HG03135 (cell line): ENCODE results near the gene EIF4G1.

Source experiments
- ATAC-seq: cut with Tn5 transposase; IDR thresholded peaks from one replicate; pipeline ENCODE4 v1.9.1; 2021; ENCODE audit warnings: mild to moderate bottlenecking, moderate library complexity; ENCODE audit not compliant: unreplicated experiment

The EIF4G1 gene

DNA sequence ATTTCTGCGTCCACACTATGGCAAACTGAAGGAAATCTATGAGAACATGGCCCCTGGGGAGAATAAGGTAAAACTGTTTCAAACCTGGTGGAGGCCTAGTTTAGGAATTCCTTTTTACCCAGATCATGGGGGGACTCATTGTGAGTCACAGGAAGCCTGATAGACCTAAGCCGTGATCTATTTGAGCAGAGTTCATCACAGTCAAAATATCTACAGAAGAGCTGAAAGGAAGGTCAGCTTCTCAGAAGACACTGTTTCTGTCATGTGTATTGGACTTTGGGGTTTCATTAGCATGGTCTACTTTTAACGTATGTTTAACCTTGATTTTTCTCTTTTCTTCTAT is 14.1 kb upstream of the EIF4G1 start:
- no peak for ATAC-seq

- ATAC-seq: no peak
Observed at GRCh38 chr3:184305577-184305976, 8.8 kb upstream of the EIF4G1 start.

- ATAC-seq: no peak
Observed at GRCh38 chr3:184306341-184306972, 7.9 kb upstream of the EIF4G1 start.

GRCh38 chr3:184307915-184308314 is 6.5 kb upstream of the EIF4G1 start:
- no peak for ATAC-seq

DNA sequence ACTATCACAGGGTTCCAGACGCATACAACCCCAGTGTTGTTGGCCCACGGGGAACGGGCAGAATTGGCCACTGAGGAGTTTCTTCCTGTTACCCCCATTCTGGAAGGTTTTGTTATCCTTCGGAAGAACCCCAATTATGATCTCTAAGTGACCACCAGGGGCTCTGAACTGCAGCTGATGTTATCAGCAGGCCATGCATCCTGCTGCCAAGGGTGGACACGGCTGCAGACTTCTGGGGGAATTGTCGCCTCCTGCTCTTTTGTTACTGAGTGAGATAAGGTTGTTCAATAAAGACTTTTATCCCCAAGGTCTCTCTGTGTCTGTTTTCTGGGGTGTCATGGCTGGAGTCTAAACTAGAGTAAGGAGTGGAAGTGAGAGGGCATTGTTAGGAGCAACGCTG is 5.7 kb upstream of the EIF4G1 start:
- ATAC-seq: no peak

DNA sequence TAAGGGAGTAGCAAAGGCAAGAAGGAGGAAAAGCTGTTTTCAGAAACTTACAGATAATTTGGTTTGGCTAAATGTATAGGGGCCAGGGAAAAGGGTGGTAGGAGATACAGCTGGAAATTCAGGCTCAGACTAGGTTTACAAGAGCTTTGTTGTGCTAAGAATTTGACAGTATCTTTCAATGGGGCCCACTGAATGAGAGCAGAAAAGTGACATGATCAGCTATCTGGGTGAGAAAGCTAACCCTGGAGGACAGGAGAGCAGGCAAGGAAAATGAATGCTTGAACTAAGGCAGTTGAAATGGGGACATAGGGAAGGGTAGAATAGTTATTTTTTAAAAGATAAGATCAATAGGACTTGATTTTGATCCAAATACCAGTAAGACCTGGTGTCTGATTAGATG is 2.8 kb upstream of the EIF4G1 start:
- ATAC-seq: no peak

- ATAC-seq: peak; percentile 36
Observed at GRCh38 chr3:184314700-184315542, 515 bp downstream of the EIF4G1 start.

GRCh38 chr3:184315543-184315867 is 1.1 kb downstream of the EIF4G1 start:
- ATAC-seq: no peak

GRCh38 chr3:184315871-184316661 is 1.7 kb downstream of the EIF4G1 start:
- ATAC-seq: no peak

GRCh38 chr3:184316792-184317191 is 2.4 kb downstream of the EIF4G1 start:
- no peak for ATAC-seq

- no peak for ATAC-seq
Observed at GRCh38 chr3:184317201-184317600, 2.8 kb downstream of the EIF4G1 start.

DNA sequence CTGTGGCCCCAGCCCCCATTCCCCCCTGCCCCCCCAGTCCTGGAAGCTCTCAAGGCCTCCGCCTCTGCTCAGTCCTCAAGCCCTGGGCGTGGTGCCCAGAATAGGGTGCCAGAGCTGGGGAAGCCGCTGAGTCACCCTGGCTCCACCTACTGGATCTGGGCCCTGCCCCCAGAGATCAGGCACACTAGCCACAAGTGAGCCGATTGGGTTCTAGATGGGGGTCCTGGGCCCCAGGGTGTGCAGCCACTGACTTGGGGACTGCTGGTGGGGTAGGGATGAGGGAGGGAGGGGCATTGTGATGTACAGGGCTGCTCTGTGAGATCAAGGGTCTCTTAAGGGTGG is 5.7 kb downstream of the EIF4G1 start:
- no peak for ATAC-seq

- ATAC-seq: no peak
Observed at GRCh38 chr3:184321666-184322065, 7.3 kb downstream of the EIF4G1 start.

DNA sequence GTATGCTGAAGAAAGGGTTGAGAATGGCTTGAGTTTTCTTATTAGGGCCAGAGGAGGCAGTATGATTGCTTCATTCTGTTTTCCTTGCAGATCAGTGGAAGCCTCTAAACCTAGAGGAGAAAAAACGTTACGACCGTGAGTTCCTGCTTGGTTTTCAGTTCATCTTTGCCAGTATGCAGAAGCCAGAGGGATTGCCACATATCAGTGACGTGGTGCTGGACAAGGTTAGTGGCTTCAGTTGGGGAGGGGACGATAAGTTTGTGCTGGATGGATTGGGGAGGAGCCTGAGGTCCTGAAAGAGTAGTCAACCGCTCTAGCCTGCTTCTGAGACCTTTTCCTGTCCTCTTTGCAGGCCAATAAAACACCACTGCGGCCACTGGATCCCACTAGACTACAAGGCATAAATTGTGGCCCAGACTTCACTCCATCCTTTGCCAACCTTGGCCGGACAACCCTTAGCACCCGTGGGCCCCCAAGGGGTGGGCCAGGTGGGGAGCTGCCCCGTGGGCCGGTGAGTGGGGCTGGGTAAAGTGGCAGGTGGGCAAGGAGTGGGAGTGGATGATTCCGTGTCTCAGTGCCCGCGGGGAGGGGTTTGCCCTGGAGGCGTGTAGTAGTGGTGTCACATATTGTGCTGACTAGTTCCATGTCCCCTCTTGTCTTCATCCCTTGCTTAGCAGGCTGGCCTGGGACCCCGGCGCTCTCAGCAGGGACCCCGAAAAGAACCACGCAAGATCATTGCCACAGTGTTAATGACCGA is 8.5 kb downstream of the EIF4G1 start:
- ATAC-seq: no peak

DNA sequence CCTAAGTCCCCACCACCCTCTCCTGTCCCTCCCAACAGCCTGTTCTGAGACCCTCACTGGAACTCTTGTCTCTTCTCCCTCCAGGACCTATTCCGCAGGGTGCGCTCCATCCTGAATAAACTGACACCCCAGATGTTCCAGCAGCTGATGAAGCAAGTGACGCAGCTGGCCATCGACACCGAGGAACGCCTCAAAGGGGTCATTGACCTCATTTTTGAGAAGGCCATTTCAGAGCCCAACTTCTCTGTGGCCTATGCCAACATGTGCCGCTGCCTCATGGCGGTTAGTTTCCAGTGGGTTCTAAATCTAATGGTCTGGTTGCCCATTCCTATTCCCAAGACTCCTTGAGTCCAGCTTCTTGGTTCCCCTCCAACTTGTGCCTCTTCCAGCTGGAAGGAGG is 9.3 kb downstream of the EIF4G1 start:
- ATAC-seq: no peak

DNA sequence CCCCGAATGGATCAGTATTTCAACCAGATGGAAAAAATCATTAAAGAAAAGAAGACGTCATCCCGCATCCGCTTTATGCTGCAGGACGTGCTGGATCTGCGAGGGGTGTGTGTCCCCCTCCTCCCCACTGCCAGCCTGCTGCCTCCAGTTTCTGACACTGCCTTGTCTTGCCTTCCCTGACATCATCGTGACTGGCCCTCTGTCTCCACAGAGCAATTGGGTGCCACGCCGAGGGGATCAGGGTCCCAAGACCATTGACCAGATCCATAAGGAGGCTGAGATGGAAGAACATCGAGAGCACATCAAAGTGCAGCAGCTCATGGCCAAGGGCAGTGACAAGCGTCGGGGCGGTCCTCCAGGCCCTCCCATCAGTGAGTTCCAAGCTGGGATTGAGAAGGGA is 10.9 kb downstream of the EIF4G1 start:
- ATAC-seq: no peak

DNA sequence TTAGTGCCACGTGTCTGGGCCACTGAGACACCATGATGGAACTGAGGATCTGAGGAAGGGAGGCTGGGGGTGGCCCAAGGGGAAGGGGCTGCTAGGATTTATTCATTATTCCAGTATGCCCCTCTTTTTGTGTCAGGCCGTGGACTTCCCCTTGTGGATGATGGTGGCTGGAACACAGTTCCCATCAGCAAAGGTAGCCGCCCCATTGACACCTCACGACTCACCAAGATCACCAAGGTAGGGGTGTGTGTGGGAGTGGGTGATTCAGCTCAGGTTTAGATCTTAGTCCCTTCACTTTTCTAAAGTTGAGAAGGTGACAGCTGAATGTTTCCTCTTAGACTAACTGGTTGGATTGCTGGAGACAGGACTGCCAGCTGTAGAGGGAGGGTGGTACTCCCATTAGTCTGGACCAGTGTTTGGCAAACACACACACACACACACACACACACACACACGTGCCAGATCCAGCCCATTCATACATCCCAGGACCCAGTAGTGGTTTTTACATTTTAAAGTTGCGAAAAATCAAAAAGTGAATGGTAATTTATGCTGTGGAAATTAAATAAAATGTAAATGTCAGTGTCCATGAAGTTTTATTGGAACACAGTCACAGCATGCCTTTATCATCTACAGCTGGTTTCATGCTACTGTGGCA is 11.4 kb downstream of the EIF4G1 start:
- ATAC-seq: no peak

- ATAC-seq: no peak
Observed at GRCh38 chr3:184327171-184327570, 12.8 kb downstream of the EIF4G1 start.

GRCh38 chr3:184328516-184328915 is 14.1 kb downstream of the EIF4G1 start:
- ATAC-seq: no peak

DNA sequence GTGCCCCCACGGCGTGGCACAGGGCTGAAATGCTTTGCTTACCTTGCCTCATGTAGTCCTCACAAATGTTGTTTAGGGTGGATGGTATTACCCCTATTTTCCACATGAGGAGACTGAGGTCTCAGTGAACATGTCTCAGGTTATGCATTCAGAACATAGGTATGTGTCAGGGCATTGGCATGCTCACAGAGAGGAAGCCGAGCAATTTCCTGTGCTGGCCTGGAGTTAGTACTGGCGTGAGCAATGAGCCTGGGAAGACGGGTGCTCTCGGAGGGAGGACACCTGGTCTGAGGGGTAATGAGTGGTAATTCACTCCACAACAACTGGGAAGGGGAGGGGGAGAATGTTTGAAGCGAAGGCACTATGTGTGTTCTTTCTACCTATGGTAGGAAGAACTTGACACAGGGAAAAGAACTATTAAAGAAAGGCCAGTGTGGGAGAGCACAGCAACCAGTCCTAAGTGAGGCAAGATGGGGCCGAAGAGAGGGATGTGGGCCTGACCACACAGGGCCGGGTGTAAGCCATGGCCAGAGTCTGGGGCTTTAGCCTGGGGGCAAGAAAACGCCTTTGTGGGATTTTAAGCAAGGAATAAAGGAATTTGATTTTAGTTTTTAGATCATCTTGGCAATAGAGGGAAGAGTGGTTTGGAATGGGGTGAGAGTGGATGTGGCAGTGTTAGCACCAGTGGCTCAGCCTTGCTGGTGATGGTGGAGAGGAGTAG is 18.1 kb downstream of the EIF4G1 start:
- no peak for ATAC-seq
